Transverse colon (tissue), 4 donors: ENCODE results near the gene AREL1.

Experiments used
- EP300 ChIP-seq: sonication (generic); formaldehyde crosslinking; IDR thresholded peaks from one replicate; pipeline ENCODE4 v1.6.1; 2017; ENCODE audit warnings: antibody characterized with exemption, low read depth
- POLR2A ChIP-seq: fragments of 450-650 bp; IDR thresholded peaks from one replicate; pipeline ENCODE4 v1.6.1; 2016; ENCODE audit warnings: antibody characterized with exemption, mild to moderate bottlenecking, moderate library complexity
- POLR2AphosphoS5 ChIP-seq, 3 donors: sonication (generic); formaldehyde crosslinking; IDR thresholded peaks; one replicate each; pipeline ENCODE4 v1.6.1; 2016; ENCODE audit warnings: antibody characterized with exemption in 3 of 3
- TF ChIP-seq, protein P1 (sequence below), 5 experiments: fragments of 200-600 bp in 3 of 5; fragments of 450-650 bp in 2 of 5; sonication (generic) in 3 of 5; IDR thresholded peaks; 1 replicate in 2 of 5; 2 replicates in 3 of 5; pipeline ENCODE4 v1.5.1; 2016 to 2017; ENCODE audit warnings: antibody characterized with exemption in 5 of 5, inconsistent platforms in 3 of 5, mild to moderate bottlenecking in 2 of 5, moderate library complexity in 1 of 5

DNA sequence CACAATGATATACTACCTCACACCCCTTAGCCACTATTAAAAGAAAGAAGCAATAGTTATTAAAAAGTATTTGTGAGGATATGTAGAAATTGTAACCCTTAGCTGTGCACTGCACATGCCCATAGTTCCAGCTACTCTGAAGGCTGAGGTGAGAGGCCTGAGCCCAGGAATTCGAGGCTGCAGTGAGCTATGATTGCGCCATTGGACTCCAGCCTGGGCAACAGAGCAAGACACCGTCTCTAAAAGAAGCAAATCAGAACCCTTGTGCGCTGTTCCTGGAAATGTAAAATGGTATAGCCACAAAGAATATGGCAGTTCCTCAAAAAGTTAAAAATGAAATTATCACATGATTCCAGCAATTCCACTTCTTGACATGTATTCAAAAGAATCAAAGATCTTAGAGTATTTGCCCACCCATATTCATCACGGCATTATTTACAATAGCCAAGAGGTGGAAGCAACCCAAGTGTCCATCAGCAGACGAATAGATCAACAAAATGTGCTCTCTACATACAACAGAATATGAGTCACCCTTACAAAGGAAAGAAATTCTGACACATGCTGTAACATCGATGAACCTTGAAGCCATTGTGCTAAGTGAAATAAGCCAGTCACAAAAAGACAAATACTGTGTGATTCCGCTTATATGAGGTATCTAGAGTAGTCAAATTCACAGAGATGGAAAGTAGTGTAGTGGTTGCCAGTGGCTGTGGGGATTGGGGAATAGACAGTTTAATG, 26.6 kb upstream of the AREL1 start:
- TF ChIP-seq, protein P1, sequence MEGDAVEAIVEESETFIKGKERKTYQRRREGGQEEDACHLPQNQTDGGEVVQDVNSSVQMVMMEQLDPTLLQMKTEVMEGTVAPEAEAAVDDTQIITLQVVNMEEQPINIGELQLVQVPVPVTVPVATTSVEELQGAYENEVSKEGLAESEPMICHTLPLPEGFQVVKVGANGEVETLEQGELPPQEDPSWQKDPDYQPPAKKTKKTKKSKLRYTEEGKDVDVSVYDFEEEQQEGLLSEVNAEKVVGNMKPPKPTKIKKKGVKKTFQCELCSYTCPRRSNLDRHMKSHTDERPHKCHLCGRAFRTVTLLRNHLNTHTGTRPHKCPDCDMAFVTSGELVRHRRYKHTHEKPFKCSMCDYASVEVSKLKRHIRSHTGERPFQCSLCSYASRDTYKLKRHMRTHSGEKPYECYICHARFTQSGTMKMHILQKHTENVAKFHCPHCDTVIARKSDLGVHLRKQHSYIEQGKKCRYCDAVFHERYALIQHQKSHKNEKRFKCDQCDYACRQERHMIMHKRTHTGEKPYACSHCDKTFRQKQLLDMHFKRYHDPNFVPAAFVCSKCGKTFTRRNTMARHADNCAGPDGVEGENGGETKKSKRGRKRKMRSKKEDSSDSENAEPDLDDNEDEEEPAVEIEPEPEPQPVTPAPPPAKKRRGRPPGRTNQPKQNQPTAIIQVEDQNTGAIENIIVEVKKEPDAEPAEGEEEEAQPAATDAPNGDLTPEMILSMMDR (IDR thresholded peaks at IDR 0.05) = no peak
- TF ChIP-seq POLR2A (no peak), POLR2AphosphoS5 (IDR thresholded peaks at IDR 0.05) (no peak), EP300 (no peak)
